SH-SY5Y (cell line): ENCODE results near the gene DCDC1.

ENCODE experiments used
- GATA2 ChIP-seq: IDR thresholded peaks from 2 replicates; pipeline ENCODE4 v1.6.1; 2011; ENCODE audit warnings: mild to moderate bottlenecking, low read depth, low read length
- GATA3 ChIP-seq: IDR thresholded peaks from 2 replicates; pipeline ENCODE4 v1.6.1; 2011; ENCODE audit warnings: low read depth, mild to moderate bottlenecking, low read length, moderate library complexity

DCDC1 gene

GRCh38 chr11:31355817-31356216, 13.7 kb downstream of the DCDC1 start:
- TF ChIP-seq GATA3 (no peak), GATA2 (no peak)

GRCh38 chr11:31355131-31355530, 14.4 kb downstream of the DCDC1 start:
- no peak for TF ChIP-seq GATA2
- TF ChIP-seq GATA3: no peak

GRCh38 chr11:31351168-31351567, 18.4 kb downstream of the DCDC1 start:
- no peak for TF ChIP-seq GATA2

DNA sequence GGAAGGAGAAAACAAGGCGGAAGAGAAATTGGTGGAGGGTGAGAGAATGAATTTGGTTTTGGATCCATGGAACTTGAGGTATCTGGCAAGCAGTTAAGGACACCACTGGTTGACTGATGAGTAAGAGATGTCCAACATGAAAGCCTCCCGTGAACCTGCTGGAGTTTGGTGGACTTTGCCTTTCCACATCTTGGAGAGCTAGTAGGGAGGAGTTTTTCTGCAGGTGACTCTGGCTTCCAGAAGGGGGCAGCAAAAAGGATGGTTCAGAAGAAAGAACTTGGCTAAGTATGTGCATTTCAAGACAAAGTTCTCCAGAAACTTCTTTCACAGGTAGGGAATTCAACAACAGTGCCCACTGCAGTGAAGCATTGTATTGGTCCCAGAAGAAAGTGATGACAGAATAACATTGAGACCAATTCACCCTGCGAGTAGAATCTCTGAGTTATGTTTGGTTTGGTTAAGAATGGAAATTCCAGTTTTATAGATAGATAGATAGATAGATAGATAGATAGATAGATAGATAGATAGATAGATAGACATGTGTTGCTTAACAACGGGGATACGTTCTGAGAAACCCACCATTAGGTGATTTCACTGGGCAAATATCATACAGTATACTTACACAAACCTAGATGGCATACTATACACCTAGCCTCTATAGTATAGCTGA, 28.5 kb downstream of the DCDC1 start:
- TF ChIP-seq GATA3: no peak
- TF ChIP-seq GATA2: no peak

DNA sequence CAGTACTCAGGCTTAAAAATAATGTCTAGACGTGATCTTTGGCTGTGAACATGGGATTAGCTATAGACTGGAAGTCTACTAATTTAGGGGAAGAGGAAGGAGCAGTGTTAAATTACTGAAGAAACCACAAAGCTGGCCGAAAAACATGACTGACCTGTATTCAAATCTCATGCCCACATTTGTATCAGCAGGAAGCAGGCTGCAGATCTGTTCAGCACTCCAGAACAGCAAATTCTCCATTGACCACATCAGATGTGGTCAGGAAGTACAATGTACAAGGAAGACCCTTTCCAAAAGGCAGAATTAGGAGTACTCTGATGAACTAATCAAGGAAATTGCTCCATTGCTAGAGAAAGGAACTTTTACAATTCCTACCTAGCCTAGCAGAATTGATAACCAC, 31.7 kb downstream of the DCDC1 start:
- TF ChIP-seq GATA2 (no peak), GATA3 (no peak)

GRCh38 chr11:31328697-31329096, 40.8 kb downstream of the DCDC1 start:
- TF ChIP-seq GATA2 (no peak), GATA3 (no peak)

GRCh38 chr11:31327417-31327816, 42.1 kb downstream of the DCDC1 start:
- no peak for TF ChIP-seq GATA2

GRCh38 chr11:31326470-31327148, 42.9 kb downstream of the DCDC1 start:
- TF ChIP-seq GATA3 (no peak), GATA2 (no peak)

- no peak for TF ChIP-seq GATA2
Measured at GRCh38 chr11:31325160-31325559, 44.4 kb downstream of the DCDC1 start.

- TF ChIP-seq GATA3: no peak
- no peak for TF ChIP-seq GATA2
Measured at GRCh38 chr11:31323145-31323544, 46.4 kb downstream of the DCDC1 start.

GRCh38 chr11:31303644-31304180, 65.8 kb downstream of the DCDC1 start:
- TF ChIP-seq GATA3 (no peak), GATA2 (no peak)

DNA sequence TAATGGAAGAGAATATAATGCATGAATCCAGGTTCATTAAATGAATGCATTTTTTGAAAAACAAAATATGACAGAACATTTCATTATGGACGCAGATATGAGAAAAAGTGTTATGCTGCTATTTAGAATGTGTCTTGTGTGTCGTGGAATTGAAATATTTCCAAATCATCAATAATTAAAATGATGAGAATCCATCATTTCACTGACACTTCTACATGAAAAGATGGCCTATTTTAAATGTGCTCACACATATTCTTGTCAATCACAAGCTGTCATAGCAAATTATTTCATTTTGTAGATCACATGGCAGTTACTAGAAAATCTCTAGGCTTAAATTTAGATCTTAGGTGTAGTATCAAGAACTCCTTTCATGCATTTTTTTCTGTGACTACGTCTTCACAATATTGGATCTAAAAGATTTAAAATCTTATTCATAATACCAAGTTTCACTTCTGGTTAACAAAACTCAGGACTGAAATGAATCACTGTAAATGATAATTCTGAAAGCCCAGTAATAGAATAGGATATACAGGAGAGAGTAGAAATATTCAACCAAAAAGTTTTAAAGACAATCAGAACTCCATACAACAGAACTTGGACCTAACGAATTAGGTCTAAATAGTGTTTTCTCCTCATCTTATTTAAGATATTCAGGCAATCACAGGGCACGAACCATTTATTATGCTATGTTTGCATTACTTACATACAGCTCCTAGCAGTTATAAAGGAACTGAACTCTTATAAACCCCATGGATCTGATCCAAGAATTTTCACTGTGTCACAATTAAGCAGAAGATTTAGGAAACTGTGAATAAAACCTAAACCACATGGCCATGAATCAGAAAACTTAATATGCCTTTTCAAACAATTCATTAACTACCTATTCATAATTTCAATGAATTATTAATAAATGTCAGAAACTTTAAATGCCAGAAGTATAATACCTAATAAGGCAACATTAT, 67.7 kb downstream of the DCDC1 start:
- no peak for TF ChIP-seq GATA2
- TF ChIP-seq GATA3: no peak

- TF ChIP-seq GATA2 (no peak), GATA3 (no peak)
Measured at GRCh38 chr11:31295308-31295707, 74.2 kb downstream of the DCDC1 start.

DNA sequence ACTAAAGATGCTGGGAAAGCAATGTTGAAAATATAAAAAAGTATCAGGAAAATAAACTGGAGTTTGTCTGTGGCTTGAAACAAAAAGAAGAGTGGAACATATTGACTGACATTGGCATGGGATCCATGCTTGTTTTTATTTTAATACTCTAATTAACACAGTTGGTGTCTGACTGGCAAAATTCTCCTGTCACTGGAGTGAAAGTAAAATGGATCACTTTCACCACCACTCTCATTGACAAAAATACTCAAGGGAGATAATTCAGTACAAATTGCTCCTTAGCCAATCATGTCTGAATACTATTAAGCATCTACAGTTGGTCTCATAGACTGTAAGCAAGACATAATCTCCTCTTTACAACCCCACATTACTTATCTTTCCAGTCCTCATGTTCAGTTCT, 101.8 kb downstream of the DCDC1 start:
- TF ChIP-seq GATA2: no peak
- TF ChIP-seq GATA3: no peak
